GM18502 (cell line): Measurements from ENCODE around the gene ZBTB7C.

Experiments used
- ATAC-seq: cut with Tn5 transposase; IDR thresholded peaks from one replicate; pipeline ENCODE4 v1.9.1; 2021; ENCODE audit warnings: mild to moderate bottlenecking; ENCODE audit not compliant: unreplicated experiment, poor library complexity

Gene ZBTB7C

DNA sequence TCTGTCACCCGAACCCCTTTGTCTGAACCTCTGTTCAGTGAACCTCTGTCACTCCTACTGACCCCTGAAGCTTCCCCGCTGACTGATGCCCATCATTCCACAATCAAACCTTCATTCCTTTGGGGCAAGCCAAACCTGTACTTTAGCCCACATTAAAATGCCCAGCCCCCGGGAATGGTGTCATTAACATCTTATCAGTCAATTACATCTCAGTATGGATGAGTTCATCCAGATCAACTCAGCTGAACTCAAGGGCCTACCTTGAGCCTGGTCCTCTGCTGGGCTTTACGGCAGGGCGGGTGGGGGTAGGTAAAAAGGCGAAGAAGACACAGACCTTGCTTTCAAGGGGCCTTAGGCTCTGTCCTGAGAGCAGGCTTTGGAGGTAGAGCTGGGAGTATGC is 324.3 kb downstream of the ZBTB7C start:
- ATAC-seq = no peak

DNA sequence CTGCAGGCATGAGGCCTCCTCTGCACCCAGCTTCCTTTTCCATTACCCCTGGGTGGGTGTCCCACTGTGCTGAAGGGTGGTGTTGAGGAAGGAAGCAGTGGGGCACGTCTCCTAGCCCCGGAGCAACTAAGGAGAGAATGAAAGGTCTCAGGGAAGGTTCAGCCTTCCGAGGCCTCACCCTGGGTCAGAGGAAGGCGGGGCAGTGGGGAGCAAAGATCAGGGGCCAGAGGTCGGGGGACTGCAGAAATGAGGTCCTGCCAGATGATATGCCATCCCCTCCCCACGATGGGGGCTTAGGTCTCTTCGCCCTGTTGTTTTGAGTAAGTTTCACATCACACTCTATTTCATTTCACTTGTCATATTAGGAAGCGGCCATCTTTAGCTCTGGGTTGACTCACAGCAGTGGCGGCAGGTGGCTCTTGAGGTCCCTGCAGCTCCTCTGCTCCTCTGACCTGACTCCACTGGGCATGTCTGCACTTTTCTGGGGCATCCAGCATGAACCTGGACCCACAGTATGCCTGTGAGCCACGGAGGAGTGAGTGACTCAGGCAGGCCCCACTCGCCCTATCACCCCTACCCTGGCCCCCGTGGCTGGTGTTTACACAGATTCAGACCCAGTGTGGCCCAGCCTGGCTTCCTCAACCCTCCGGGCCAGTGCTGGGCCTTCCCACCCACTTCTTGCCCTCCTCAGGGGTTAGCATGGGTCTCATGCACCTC is 325.0 kb downstream of the ZBTB7C start:
- ATAC-seq = no peak

GRCh38 chr18:48080546-48080945 is 328.6 kb downstream of the ZBTB7C start:
- no peak for ATAC-seq

GRCh38 chr18:48079885-48080284 is 329.3 kb downstream of the ZBTB7C start:
- no peak for ATAC-seq

DNA sequence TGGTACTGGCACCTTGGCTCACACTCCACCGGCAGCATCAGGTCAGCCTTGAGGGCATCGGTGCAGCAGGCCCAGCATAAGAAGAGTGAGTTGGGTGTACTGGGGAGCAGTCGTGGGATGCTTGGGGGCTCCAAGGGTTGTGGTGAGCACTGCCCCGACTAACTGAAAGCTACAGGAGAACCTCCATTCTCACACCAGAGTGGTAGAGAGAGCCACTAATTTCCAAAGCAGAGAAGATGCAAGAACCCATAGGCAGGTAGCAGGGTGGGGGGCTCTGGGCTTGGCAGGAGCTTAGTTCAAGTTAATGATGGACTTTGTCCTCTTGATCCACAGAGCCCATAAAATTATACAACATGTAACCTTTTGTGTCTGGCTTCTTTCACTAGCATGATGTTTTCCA is 330.7 kb downstream of the ZBTB7C start:
- no peak for ATAC-seq

DNA sequence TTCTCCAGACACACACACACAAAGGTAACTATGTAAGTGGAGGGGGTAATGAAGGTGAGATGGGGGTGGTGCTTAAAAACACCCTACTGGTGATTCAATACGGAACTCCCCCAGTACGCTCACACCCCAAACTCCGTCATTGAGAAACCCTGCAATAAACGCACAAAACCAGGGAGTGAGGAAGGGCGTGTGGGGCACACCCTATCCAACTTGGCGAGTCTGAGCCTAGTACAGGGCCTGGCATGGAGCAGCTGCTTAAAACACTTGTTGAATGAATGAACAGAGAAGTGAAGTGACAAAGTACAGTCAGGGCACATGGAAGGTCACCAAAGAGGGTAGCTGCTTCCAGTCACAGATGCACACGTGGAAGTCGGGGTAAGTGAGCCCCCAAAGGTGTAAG is 331.9 kb downstream of the ZBTB7C start:
- ATAC-seq = no peak

GRCh38 chr18:48076461-48076860 is 332.7 kb downstream of the ZBTB7C start:
- no peak for ATAC-seq

GRCh38 chr18:48075707-48076093 is 333.5 kb downstream of the ZBTB7C start:
- no peak for ATAC-seq

GRCh38 chr18:48074929-48075706 is 334.1 kb downstream of the ZBTB7C start:
- no peak for ATAC-seq

- ATAC-seq = no peak
Measured at GRCh38 chr18:48073211-48073930, 335.8 kb downstream of the ZBTB7C start.

GRCh38 chr18:48072428-48073204 is 336.6 kb downstream of the ZBTB7C start:
- no peak for ATAC-seq

GRCh38 chr18:48068916-48069445 is 340.2 kb downstream of the ZBTB7C start:
- no peak for ATAC-seq

DNA sequence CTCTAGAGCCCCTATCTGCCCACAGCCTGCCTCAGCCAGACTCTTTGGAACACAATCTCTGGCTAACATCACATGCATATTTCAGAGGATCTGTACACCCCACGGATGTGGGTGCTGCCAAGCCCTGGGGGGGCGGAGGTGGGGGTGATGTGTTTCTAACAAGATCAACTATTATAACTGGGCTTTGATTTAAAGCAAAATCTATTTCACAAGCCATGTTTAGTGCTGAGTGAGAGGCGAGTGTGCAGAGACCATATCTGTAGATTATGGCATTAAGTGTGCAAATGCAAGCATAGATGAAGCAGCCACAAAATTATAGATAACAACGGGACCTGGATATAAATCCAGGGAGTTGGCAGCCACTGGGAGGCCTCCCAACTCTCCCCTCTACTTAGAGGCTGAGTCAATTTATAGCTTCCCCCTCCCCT is 342.9 kb downstream of the ZBTB7C start:
- no peak for ATAC-seq

DNA sequence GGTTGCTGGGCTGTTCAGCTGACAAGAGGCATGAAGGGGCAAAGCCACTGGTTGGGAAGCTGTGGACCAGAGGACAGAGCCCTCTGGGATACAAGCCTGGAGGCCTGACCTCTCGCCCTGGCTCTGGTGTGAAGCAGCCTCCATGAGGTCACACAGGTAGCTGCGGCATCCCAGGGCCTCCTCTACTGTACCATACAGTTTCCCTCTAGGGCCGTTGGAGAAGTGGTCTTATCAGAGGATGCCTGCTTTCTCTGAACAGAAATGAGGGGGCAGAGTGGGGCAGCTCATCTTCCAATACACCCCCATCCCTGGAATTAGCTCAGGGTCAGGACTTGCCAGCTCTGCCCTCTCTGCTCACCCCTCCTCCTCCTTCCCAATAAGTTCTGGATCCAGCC is 343.6 kb downstream of the ZBTB7C start:
- ATAC-seq = no peak

DNA sequence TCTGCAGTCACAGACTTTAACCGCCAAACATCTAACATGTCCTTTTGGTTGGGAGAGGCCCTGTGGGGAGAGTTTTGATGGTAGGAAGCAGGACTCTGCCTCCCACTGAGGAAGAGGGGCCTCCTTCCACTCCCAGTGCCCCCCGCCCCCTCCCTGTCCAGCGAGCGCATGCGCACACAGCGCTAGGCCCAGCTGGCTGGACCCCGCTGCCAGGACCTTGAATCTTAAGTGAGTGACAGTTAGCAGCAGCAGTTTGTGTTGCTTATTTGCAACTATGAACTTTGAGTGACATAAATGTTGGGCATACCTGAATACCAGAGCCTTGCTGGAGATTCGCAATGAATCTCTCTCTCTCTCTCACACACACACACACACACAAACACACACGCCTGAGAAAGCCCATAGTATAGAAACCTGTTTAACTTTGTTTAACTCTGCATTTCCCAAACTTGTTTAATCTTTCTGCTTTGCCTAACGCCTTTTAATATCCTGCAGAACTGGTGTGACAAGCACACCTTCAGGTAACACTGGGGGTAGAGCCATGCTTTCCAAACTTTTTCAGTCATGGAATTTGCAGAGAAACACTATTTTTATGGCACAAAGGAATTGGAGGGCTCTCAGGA is 344.1 kb downstream of the ZBTB7C start:
- ATAC-seq = no peak

GRCh38 chr18:48061781-48062570 is 347.2 kb downstream of the ZBTB7C start:
- no peak for ATAC-seq

DNA sequence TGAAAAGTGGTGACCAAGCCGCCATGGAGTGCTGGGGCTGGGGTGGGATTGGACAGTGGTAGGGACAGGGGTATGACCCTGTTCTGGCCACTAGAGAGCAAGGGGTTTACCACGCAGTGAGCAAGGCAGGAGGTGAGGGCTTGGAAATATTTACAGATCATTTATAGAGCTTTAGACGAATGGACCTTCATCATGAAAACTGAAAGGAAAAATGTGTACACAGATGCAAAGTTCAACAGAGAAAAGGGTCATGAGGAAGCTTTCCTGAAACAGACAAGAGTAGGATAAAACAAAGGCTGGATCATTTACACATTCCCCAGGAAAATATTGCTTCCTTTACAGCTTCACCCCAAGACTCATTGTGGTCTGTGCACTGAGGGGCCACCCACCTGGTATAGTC is 348.2 kb downstream of the ZBTB7C start:
- no peak for ATAC-seq

- ATAC-seq = no peak
Measured at GRCh38 chr18:48060346-48060745, 348.8 kb downstream of the ZBTB7C start.

DNA sequence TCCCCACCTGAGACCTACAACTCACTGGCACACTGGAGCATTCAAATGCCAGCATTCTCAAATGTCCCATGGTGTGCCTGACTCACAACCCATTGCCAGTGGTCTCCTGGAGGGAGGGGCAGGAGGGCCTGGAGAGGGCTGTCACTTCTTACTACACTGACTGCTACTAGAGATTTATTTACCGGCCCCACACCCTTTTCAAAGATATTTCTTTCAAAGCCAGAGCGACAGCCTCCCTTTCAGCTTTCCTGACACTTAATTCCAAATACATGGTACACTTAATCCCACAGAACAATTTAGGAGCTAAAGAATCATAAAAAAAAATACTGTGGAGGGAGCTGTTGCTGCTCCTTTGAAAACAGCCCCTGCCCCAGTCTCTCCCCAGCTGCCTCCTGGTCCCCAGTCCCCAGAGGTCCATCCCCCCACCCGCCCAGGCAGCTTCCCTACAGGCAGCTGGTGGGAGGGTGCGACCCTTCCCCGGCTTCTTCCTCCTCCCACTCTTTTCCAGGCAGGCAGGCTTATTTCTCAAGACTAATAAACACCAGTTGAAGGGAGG is 349.6 kb downstream of the ZBTB7C start:
- ATAC-seq = no peak
